ENCODE data around the gene ELF4.

ELF4 gene

DNA sequence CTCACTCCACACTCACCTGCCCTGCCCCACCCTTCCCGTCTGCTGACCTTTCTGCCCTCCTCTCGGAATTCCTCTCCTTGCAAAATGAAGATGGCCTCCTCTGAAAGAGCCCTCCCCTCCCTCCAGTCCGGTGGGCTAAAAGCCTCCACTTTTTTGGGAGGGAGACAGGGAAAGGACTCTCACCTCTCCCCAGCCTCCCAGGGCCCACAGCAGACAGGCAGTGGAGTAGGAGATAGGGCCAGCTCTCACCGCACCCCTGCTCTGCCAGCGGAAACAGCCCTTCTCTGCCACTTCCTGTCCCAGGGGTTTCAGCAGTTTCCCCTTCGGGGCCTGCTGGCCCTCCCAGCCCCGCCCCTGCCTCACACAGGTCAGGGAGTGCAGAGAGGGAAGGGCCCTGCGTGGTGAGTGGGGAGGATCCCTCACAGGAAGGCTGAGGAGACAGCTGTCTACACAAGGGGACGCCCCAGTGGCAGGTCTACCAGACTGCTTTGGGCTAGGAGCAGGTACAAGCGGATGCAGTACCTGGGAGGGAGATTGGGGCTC lies 18.2 kb downstream of the ELF4 start:
- Histone ChIP-seq H3K4me3 (ENCODE audit: low read length) (peak overlapping the region; percentile 16), H3K27ac (ENCODE audit: low read depth, low read length) (no peak overlapping the region), H3K27me3 (ENCODE audit: control insufficient read depth, insufficient read depth, low read length) (no peaks in the 10 kb centered on the region), H3K9ac (ENCODE audit: low read length) (no peak overlapping the region), H3K36me3 (ENCODE audit: control insufficient read depth, insufficient read depth, low read length) (no peaks in the 10 kb centered on the region), H3K4me1 (ENCODE audit: control insufficient read depth, insufficient read depth, low read length) (no peaks in the 10 kb centered on the region)

DNA sequence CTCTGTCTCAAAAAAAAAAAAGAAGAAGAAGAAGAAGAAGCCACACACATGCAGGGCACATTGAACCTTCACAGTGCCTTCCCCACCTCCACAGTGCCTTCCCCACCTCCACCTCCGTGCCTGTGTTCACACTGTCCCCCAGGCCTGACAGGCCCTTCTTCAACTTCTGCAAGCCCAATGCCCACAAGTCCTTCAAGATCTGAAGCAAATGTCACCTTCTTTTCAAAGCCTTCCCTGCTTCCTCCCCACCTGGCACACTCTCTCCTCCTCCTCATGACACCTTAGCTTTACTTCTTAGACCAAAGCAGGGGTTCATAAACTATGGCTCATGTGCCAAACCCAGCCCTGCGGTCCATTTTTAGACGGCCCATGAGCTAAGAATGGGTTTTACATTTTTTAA lies 19.9 kb downstream of the ELF4 start:
- Histone ChIP-seq H3K36me3 (ENCODE audit: control insufficient read depth, insufficient read depth, low read length) (no peaks in the 10 kb centered on the region), H3K4me1 (ENCODE audit: control insufficient read depth, insufficient read depth, low read length) (no peaks in the 10 kb centered on the region), H3K9ac (ENCODE audit: low read length) (no peak overlapping the region), H3K27ac (ENCODE audit: low read depth, low read length) (no peak overlapping the region), H3K4me3 (ENCODE audit: low read length) (no peak overlapping the region), H3K27me3 (ENCODE audit: control insufficient read depth, insufficient read depth, low read length) (no peaks in the 10 kb centered on the region)

DNA sequence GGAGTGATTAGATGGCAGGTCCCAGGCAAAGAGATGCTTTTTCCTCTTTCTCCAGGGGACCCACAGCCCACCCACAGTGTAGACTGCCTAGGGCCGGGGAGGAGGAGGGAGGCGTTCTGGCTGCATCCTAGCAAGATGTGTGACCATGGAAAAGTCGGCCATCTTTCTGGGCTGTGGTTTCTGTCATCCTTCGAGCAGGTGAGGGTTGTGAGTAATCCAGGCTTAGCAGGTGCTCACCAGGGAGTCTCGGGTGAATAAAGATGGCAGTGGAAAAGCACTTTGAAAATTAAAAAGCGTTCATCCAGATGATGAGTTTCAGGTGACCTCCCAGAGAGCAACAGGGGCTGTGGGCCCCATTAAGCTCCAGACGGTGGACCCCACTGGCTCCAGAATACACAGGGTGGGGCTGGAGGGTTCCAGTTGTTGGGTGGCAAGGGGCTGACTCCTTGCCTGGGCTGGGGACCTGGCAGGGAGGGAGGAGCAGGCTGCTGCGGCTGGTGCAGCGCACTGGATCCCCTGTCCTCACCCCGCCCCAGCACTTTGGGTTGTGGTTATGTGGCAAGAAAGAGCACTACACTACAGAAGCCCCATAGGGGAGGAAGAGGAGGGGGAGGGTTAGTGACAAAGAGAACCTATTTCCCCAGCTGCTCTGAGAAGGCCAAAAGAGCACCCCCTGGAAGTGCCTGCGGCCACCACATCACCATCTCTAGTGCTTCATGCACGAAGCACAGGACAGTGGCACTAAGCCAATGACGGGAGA lies 23.7 kb downstream of the ELF4 start:
- no peak overlapping the region for H3K27ac ChIP-seq (ENCODE audit: low read depth, low read length)
- no peak overlapping the region for H3K9ac ChIP-seq (ENCODE audit: low read length)
- H3K4me1 ChIP-seq (ENCODE audit: control insufficient read depth, insufficient read depth, low read length): no peaks in the 10 kb centered on the region
- no peaks in the 10 kb centered on the region for H3K36me3 ChIP-seq (ENCODE audit: control insufficient read depth, insufficient read depth, low read length)
- no peaks in the 10 kb centered on the region for H3K27me3 ChIP-seq (ENCODE audit: control insufficient read depth, insufficient read depth, low read length)
- H3K4me3 ChIP-seq (ENCODE audit: low read length): no peak overlapping the region

DNA sequence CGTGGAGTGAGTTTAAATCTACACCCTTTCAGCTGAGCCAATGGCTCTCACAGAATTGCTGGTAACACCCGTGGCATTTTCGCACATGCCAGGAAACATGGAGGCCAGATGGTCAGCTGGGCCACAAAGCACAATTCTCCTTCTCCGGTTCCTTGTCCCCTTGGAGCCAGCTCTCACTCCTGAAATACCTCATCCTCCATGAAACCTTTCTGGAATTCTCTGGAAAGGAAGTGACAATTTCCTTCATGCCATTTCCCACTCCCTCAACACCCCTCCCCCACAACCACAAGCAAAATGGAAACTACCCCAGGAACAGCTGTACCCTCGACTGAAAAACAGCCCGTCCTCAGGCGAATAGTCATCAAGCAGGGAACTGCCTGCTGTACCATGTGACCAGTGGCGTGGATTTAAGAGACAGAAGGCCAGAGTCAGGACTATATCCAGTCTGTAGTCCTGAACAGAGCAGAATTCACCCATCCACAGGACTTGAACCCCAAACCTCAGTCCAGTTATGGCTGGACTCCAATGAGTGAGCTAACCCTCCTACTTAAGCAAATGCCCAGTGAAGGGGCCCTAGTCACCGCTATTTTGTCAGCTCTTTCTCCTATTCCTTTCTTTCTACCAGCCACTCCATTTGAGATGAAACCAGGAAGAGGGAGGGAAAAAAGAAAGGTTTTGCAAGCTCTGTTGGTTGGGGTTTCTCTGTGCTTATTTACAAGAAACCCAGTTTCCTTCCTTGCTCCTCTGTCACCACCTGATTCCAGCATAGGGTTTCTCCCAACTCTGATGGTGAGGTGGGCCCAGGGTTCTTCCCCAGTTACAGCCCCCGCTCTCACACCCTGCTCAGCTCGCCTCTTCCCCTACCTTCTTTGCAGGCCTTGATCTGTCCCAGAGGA lies 24.5 kb downstream of the ELF4 start:
- Histone ChIP-seq H3K9ac (ENCODE audit: low read length) (no peak overlapping the region), H3K4me1 (ENCODE audit: control insufficient read depth, insufficient read depth, low read length) (no peaks in the 10 kb centered on the region), H3K27ac (ENCODE audit: low read depth, low read length) (no peak overlapping the region), H3K27me3 (ENCODE audit: control insufficient read depth, insufficient read depth, low read length) (no peaks in the 10 kb centered on the region), H3K36me3 (ENCODE audit: control insufficient read depth, insufficient read depth, low read length) (no peaks in the 10 kb centered on the region), H3K4me3 (ENCODE audit: low read length) (no peak overlapping the region)

DNA sequence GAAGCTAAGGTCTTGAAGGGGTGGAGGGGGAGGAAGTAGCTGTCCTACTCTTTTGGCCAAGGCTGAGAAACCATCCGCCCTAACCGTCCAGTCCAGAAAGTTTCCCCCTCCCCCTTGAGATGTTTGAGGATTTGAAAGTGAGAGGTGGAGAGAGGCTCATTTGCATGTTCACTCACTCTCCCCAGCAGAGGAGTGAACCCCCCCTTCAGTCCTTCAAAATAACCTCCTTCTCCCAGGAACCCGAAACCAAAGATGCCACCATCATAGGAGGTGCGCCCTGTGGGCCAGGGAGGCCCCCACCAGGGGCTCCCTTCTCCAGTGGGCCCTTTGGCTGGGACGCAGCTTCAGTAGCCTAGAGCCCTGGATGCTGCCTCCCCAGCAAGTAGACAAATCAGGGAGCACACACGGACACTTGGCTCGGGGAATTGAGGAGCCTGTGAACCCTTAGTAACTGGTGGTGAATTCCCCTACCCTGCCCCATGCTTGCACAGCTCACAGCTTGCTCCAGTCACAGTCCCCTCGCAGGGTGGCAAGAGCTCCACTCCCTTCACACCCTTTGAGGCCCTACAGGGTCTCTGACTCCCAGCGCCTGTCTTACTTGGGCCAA lies 25.6 kb downstream of the ELF4 start:
- no peaks in the 10 kb centered on the region for H3K27me3 ChIP-seq (ENCODE audit: control insufficient read depth, insufficient read depth, low read length)
- no peak overlapping the region for H3K9ac ChIP-seq (ENCODE audit: low read length)
- H3K27ac ChIP-seq (ENCODE audit: low read depth, low read length): no peak overlapping the region
- no peak overlapping the region for H3K4me3 ChIP-seq (ENCODE audit: low read length)
- no peaks in the 10 kb centered on the region for H3K4me1 ChIP-seq (ENCODE audit: control insufficient read depth, insufficient read depth, low read length)
- H3K36me3 ChIP-seq (ENCODE audit: control insufficient read depth, insufficient read depth, low read length): no peaks in the 10 kb centered on the region

DNA sequence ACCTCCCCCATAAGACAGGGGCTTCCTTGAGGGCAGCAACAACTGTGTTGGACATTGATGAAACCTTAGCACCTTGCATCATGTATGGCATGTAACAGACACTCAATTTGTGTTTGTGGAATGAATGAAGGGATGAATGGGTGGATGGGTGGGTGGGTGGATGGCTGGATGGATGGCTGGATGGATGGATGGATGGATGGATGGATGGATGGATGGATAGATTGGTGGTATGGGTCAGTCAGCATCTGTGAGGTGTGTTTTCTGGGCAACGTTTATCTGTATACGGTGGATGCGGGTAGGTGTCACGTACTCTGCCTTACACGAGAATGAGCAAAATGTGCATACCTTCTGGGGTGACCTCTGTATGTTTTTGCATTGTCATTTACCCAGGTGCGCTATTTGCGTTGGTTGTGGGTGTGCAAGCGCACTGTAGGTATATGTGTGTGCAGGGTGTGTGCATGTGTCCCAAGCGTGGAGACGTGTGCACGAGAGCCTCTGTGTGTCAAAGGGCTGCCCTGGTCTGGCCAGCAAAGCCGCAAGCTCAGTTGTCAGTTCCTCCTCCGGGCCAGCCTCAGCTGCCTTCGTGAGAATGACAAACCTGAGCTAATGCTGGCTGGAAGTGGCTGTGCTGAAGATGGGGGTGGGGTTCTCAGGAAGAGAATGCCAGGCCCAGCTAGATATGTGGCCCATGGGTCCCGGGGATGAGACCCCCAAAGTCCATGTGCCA lies 26.5 kb downstream of the ELF4 start:
- Histone ChIP-seq H3K9ac (ENCODE audit: low read length) (no peak overlapping the region), H3K4me1 (ENCODE audit: control insufficient read depth, insufficient read depth, low read length) (no peaks in the 10 kb centered on the region), H3K36me3 (ENCODE audit: control insufficient read depth, insufficient read depth, low read length) (no peaks in the 10 kb centered on the region), H3K4me3 (ENCODE audit: low read length) (no peak overlapping the region), H3K27ac (ENCODE audit: low read depth, low read length) (no peak overlapping the region), H3K27me3 (ENCODE audit: control insufficient read depth, insufficient read depth, low read length) (no peaks in the 10 kb centered on the region)

DNA sequence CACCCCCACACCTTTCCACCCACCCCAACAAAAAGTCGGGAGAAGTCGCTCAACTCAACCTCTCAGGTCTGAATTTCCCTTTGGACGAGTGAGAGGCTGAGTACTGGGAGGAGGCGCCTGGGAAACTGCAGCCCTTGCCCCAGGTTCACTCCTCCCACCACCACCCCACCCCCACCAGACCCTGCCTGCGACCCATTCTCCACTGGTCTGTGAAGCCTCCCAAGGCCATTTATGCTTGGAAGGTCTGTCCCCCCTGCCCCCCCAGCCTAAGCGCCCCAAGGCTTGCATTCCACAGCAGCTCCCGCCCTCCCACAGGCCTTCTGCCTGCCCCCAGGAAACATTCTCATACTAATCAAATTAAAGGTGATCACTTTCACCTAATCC lies 27.2 kb downstream of the ELF4 start:
- no peaks in the 10 kb centered on the region for H3K36me3 ChIP-seq (ENCODE audit: control insufficient read depth, insufficient read depth, low read length)
- H3K4me1 ChIP-seq (ENCODE audit: control insufficient read depth, insufficient read depth, low read length): no peaks in the 10 kb centered on the region
- no peak overlapping the region for H3K27ac ChIP-seq (ENCODE audit: low read depth, low read length)
- H3K4me3 ChIP-seq (ENCODE audit: low read length): no peak overlapping the region
- H3K9ac ChIP-seq (ENCODE audit: low read length): no peak overlapping the region
- no peaks in the 10 kb centered on the region for H3K27me3 ChIP-seq (ENCODE audit: control insufficient read depth, insufficient read depth, low read length)

DNA sequence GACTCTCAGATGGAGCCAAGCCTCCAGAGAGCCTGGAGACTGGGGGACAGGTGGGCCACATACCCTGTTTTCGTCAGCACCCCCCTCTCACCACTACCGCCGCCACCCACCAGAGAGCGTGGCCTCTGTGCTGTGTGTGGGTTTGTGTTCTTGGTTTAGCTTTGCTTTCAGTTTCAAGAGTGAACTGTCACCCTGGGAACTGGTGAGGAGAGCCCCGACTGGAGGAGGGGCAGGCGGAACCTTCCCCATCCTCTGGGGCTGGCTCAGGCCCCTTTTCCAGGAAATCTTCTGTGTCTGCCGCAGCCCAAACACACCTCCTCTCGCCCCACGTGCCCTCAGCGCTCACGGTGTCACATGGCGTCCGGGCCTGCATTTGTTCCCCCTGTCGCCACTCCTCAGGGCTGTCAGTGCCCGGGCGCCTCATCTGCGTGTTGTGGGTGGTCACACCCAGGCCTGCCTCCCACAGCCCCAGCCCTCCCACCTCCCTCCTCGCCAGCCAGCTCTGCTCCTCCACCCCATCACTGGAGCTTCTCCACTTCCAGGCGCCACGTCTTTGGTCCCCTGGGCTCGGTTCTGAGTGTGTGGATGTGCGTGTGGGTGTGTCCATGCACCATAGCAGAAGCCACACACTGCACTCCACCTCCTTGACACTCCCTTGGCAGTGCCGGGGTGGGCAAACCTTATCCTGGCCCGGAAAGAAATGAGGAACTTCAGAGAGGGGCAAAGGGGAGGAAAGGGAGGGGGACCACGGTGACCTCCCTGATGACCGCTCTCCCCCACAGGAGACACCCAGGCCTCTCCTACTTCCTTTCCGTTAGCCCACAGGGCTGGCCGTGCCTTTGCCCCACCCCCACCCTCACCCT lies 27.8 kb downstream of the ELF4 start:
- Histone ChIP-seq H3K36me3 (ENCODE audit: control insufficient read depth, insufficient read depth, low read length) (no peaks in the 10 kb centered on the region), H3K4me1 (ENCODE audit: control insufficient read depth, insufficient read depth, low read length) (no peaks in the 10 kb centered on the region)

DNA sequence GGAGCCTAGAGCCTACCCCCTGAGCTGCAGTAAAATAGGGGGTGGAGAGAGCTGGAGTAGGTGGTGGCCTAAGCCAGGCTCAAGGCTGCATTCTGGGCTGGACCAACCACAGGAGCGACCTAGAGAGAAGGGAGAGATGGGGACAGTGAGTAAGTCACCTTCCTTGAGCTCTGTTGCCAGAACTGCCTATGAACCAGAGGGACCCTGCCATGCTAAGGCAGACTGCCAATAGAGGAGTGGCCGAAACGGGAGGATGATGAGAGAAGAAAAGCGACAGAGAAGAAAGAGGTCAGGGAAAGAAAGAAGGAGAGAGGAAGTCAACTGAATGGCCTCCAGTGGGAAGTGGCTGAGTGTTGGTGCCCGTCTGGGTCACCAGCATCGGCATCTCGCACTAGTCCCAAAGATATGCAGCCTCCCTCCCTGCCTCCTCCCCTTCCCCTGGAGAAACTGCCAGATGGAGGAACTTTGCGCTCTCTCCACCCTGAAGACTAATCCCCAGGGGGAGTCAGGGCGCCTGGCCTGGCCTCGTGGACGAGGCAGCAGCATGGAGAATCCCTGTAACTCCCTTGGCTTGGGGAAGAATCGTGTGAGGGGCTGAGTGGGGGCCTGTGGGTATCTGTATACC lies 28.8 kb downstream of the ELF4 start:
- Histone ChIP-seq H3K4me3 (ENCODE audit: low read length) (peak overlapping the region; percentile 39), H3K36me3 (ENCODE audit: control insufficient read depth, insufficient read depth, low read length) (no peaks in the 10 kb centered on the region), H3K27me3 (ENCODE audit: control insufficient read depth, insufficient read depth, low read length) (no peaks in the 10 kb centered on the region), H3K9ac (ENCODE audit: low read length) (no peak overlapping the region), H3K27ac (ENCODE audit: low read depth, low read length) (no peak overlapping the region), H3K4me1 (ENCODE audit: control insufficient read depth, insufficient read depth, low read length) (no peaks in the 10 kb centered on the region)

More for the DNA sequence above, 27.8 kb downstream of the ELF4 start:
- H3K27ac ChIP-seq (ENCODE audit: low read depth, low read length): peak overlapping the region; percentile 30
- no peak overlapping the region for H3K9ac ChIP-seq (ENCODE audit: low read length)
- H3K4me3 ChIP-seq (ENCODE audit: low read length): peak overlapping the region; percentile 39
- H3K27me3 ChIP-seq (ENCODE audit: control insufficient read depth, insufficient read depth, low read length): no peaks in the 10 kb centered on the region

DNA sequence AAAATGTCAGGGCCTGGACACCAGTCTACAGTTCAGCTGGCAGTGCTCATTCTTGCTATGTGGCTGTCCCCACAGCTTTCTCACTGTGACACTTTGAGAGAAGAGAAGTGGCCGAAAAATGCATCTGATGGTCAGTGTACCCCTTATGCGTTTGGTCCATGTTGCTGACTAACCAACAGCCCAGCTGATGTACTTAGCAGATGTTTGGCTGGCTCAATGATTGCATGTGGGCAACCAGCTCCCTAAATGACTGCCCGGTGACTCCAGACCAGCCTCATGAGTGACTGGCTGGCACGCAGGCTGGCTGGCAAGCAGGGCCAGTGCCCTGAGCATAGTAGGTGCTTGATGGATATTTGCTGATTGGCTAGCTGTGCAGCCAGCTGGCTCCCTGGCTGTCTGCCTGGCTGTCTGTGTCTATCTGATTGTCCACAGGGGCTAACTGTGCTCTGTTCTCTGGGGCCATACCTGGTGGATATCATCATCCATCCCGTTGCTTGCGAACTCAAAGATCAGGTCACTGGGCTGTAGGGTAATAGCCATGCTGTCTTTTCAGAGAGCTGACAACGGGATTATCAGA lies 29.4 kb downstream of the ELF4 start:
- Histone ChIP-seq H3K4me3 (ENCODE audit: low read length) (no peak overlapping the region), H3K4me1 (ENCODE audit: control insufficient read depth, insufficient read depth, low read length) (no peaks in the 10 kb centered on the region), H3K9ac (ENCODE audit: low read length) (no peak overlapping the region), H3K27ac (ENCODE audit: low read depth, low read length) (no peak overlapping the region), H3K27me3 (ENCODE audit: control insufficient read depth, insufficient read depth, low read length) (no peaks in the 10 kb centered on the region), H3K36me3 (ENCODE audit: control insufficient read depth, insufficient read depth, low read length) (no peaks in the 10 kb centered on the region)

All from rectal smooth muscle tissue (tissue), 1 donor.